GM19023 (cell line): ENCODE data around the gene PKNOX2.

Experiments used
- ATAC-seq: cut with Tn5 transposase; IDR thresholded peaks from one replicate; pipeline ENCODE4 v1.9.1; 2021; ENCODE audit warnings: mild to moderate bottlenecking, moderate library complexity; ENCODE audit not compliant: unreplicated experiment

PKNOX2 gene

DNA sequence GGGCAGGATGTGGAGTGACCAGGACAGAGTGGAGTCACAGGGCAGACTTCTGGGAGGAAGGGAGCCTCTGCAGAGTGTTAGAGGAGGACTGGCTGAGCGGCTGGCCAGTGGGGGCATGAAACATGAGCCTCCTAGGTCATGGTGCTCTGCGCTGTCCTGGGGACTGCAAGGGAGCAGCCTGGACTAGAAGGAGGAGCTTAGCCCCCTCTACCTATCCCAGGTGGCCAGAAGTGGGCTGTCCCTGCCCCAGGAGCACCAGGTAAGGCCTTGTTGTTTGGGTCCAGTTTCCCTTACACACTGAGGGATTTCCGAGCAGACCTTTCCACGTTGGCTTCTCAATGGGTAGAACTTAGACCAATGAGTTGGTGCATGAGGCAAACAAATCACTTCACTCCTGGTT, 7.4 kb downstream of the PKNOX2 start:
- no peak for ATAC-seq

- ATAC-seq, result no peak
Observed at GRCh38 chr11:125173027-125173426, 8.5 kb downstream of the PKNOX2 start.

DNA sequence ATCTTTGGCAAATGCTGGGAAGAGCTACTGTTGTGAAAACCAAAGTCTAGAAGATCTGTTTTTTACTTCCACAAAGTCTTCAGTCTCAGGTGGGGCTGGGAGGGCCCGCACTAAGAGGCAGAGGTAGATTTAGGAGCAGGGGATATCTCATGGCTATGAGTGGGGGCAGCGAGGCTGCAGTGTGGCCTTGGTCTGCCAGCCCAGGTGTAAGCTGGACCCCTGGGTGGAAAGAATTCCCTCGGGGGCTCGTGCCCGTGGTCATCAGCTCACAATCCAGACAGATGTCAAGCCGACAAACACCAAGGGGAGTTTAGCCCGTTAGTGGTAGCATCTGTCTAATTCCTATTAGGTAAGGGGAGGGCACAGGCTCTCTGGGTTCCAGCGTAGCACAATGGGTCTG, 9.0 kb downstream of the PKNOX2 start:
- no peak for ATAC-seq

GRCh38 chr11:125174057-125174456, 9.5 kb downstream of the PKNOX2 start:
- ATAC-seq, result no peak

DNA sequence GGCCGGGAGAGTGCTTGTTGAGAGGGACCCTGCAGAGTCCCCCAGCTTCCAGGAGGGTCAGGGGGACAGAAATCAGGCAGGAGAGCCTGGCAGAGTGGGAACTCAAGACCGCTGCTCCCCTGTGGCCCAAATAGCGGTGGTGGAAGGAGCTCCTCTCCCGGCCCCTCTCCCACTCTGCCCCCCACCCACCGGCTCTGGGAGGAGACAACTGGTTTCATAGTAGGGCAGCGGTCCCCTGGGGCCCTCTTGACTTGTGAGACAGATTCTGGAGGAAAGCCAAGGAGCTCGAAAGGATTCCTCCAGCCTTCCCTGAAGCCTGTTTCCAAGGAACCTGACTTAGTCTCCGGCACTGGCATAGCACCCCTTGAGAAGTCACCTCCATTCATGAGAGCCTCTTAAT, 10.1 kb downstream of the PKNOX2 start:
- ATAC-seq, result no peak

GRCh38 chr11:125175166-125175565, 10.6 kb downstream of the PKNOX2 start:
- ATAC-seq, result no peak

DNA sequence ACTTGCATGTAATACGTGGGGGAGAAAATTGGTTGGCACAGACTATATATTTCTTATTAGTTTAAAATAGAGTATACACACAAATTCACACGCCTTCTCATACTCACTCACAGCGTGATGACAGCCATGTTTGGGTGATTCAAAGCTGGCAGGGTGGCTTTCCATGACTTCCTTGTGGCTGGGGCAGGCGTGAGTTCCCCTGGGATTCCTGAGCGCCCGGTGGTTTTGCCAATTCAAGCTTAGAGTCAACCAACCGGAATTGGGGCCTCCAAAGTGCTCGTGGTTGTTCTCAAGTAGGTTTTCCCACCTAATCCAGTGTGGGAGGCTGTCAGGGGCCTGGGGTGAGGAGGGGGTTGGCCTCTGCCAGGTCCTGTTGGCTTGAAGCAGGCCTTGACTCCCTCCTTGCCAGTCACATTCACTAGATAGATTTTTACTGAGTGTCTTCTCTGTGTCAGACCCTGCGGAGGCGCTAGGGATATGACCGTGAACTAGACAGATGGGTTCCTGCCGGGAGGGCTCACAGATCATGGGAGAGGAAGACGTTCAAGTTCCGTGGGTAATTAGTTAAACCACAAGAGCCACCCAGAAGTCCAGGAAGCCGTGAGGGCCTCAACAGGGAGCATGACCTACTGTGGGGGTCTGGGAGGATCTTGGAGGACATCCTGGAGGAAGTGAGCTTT, 11.5 kb downstream of the PKNOX2 start:
- no peak for ATAC-seq

DNA sequence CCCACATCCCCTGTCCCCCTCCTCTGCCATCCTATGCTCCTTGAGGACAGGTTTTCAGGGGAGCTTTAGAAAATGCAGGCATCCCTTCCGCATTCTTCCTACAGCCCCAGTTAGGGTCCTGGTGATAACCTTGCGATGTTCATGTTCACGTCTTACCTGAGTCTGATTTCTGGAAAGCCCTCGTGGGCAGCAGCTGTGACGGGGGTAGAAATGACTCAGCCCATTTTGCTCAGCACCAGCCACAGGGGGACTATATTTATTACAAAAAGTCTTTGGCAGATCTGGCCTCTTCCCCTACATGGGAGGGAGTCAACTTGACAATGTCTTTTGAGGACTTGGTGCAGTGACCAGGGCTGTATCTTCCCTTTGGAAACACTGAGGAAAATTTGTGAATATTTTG, 12.3 kb downstream of the PKNOX2 start:
- ATAC-seq, result no peak

- ATAC-seq, result no peak
Observed at GRCh38 chr11:125177543-125177942, 13.0 kb downstream of the PKNOX2 start.

- no peak for ATAC-seq
Observed at GRCh38 chr11:125179346-125179745, 14.8 kb downstream of the PKNOX2 start.

DNA sequence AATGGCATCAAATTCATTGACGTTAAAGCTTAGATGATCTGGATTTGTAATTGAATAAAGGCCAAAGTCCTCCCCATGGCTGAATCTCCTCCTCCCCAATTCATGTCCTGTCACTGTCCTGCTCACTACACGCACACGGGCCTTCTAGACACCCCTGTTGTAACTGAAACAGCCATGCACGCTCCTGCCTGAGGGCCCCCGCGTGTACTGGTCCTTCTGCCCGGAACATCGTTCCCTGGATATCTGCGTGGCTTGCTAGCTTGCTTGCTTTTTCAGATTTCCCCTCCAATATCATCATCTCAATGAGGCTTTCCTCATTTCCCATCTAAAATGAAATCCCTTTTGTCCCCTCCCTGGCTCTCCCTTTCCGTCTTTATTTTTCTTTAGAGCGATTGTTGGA, 15.3 kb downstream of the PKNOX2 start:
- ATAC-seq, result no peak

GRCh38 chr11:125180413-125181305, 16.1 kb downstream of the PKNOX2 start:
- ATAC-seq, result no peak

DNA sequence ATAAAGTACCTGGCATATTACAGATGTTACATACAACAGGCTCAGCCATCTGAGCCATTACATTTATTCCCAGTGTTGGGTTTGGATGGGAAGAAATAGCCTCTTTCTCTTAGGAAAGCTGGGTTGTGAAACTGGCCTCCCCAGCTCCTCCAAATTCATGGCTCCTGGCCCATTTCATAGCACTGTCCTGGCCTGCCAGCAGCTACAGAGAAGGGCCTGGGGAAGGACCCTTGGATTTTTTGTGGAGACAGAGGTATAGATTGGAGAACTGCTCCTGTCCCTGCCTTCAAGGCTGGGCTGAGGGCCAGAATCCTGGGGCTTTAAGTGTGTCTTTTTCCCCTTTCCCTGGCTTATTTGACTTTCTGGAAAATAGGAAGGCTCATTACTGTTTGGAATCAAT, 18.0 kb downstream of the PKNOX2 start:
- ATAC-seq, result no peak

- ATAC-seq, result no peak
Observed at GRCh38 chr11:125183641-125184040, 19.1 kb downstream of the PKNOX2 start.

DNA sequence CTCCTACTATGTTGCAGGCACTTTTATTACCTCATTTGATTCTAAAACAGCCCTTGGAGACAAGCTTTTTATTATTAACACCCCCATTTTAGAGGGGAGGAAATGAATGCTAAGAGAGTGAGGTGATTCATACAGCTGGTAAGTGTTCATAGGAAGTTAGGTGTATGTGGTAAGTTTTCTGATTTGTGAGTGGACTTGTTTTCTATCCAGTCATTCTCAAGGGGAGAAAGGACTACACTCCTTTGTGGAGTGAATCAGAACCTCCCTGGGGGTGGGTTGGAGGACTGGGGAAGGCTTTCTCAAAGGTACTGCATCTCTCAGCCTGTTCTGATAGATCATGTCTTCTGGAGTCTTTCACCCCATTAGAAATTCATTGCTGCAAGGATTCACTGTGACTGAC, 23.5 kb downstream of the PKNOX2 start:
- ATAC-seq, result no peak

- no peak for ATAC-seq
Observed at GRCh38 chr11:125190566-125190965, 26.0 kb downstream of the PKNOX2 start.

- no peak for ATAC-seq
Observed at GRCh38 chr11:125192183-125192582, 27.6 kb downstream of the PKNOX2 start.

- ATAC-seq, result no peak
Observed at GRCh38 chr11:125192717-125193415, 28.3 kb downstream of the PKNOX2 start.

- no peak for ATAC-seq
Observed at GRCh38 chr11:125193416-125193726, 28.8 kb downstream of the PKNOX2 start.

GRCh38 chr11:125193841-125194240, 29.3 kb downstream of the PKNOX2 start:
- no peak for ATAC-seq

- no peak for ATAC-seq
Observed at GRCh38 chr11:125199915-125200314, 35.4 kb downstream of the PKNOX2 start.

DNA sequence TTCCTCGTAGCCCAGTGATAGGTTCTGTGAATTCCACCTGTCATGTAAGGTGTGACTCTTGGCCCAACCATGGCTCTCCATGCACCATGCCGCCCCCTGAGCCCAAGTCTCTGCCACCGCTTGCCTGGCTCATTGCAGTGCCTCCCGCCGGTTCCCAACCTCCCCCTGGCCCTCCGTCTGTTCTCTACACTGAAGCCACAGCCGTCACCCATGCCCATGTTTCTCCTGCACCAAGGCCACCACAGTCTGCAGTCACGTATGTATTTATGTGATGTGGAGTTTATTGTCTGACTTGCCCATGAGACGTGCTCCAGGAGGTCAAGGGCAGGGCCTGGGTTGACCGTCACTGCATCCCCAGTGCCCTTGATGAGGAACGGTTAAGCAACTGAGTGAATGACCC, 35.9 kb downstream of the PKNOX2 start:
- no peak for ATAC-seq
